GM12878 (cell line): ENCODE results near the gene CKMT2. TPM values are rescaled to one million over a fixed set of nuclear protein-coding genes. Genes with fewer than 3 reads are reported as not detected.
"Not testable (repeated sequence)": the region's sequence is repeated elsewhere in the genome, so short reads cannot be mapped to it uniquely, and the experiment has no call there.

Source experiments
- ATAC-seq: fragments of 200-7000 bp; cut with Tn5 transposase; 3 replicates; pipeline ENCODE4 v1.9.1; 2020; ENCODE audit warnings: mild to moderate bottlenecking, moderate library complexity
- BruUV-seq: library from RNA; stranded (reverse); fragments of 400-500 nt; replicated peaks from 2 replicates; lab custom pipeline; 2021; lab: Mats Ljungman, UMichigan
- CTCF ChIA-PET: fragments of 300-600 bp; sonication (Branson Sonifier 250); formaldehyde crosslinking; extraction: SDS; loops from one replicate; lab custom pipeline; 2021; ENCODE audit warnings: inconsistent platforms; lab: Yijun Ruan, JAX
- POLR2A ChIA-PET: fragments of 350-600 bp; formaldehyde crosslinking; extraction: SDS; loops from one replicate; lab custom pipeline; 2021; ENCODE audit warnings: inconsistent platforms; lab: Charles Lee
- RAD21 ChIA-PET: fragments of 300-600 bp; sonication (Branson Sonifier 250); formaldehyde crosslinking; loops from one replicate; lab custom pipeline; 2023; ENCODE audit warnings: antibody characterized with exemption; ENCODE audit not compliant: unreplicated experiment; lab: Charles Lee
- SMC1A ChIA-PET: fragments of 300-600 bp; sonication (Branson Sonifier 250); formaldehyde crosslinking; loops from one replicate; lab custom pipeline; 2023; ENCODE audit not compliant: unreplicated experiment, uncharacterized antibody; lab: Charles Lee
- DNase-seq: peaks from one replicate; pipeline ENCODE4 v3.0.0-alpha.2; 2011; ENCODE audit warnings: low read depth, low spot score
- FAIRE-seq: peaks from 3 replicates; lab custom pipeline; 2011; peaks lifted over from hg19 to GRCh38; lab: Jason Lieb, UNC
- H2AFZ ChIP-seq: 2 replicates; pipeline ENCODE4 v1.6.0; 2011; ENCODE audit warnings: low read depth, low read length, control low read depth; ENCODE audit not compliant: control insufficient read depth
- H3K27ac ChIP-seq: 2 replicates; pipeline ENCODE4 v1.5.1; 2011; ENCODE audit warnings: control low read depth; ENCODE audit not compliant: control insufficient read depth, insufficient read depth
- H3K27me3 ChIP-seq, 2 experiments: replicated peaks in 1 of 2; 2 replicates each; pipeline versions ENCODE4 v1.6.0 to v1.6.1; 2011; ENCODE audit warnings: low read length in 1 of 2; ENCODE audit not compliant: control insufficient read depth in 2 of 2, insufficient read depth in 2 of 2
- H3K36me3 ChIP-seq, 2 experiments: 2 replicates each; pipeline ENCODE4 v1.5.1; 2011; ENCODE audit warnings: low read length in 1 of 2; ENCODE audit not compliant: control insufficient read depth in 2 of 2, insufficient read depth in 2 of 2
- H3K4me1 ChIP-seq: 2 replicates; pipeline ENCODE4 v1.6.1; 2011; ENCODE audit warnings: mild to moderate bottlenecking, low read length, moderate library complexity, mixed read lengths; ENCODE audit not compliant: control insufficient read depth, insufficient read depth
- H3K4me2 ChIP-seq: 2 replicates; pipeline ENCODE4 v1.6.0; 2011; ENCODE audit warnings: control low read depth; ENCODE audit not compliant: control insufficient read depth, insufficient read depth
- H3K4me3 ChIP-seq: fragments of 200-600 bp; sonication (generic); 2 replicates; pipeline ENCODE4 v1.5.1; 2016
- H3K79me2 ChIP-seq: 2 replicates; pipeline ENCODE4 v1.6.0; 2011; ENCODE audit warnings: low read length; ENCODE audit not compliant: control insufficient read depth, insufficient read depth
- H3K9ac ChIP-seq: 2 replicates; pipeline ENCODE4 v1.8.0; 2011; ENCODE audit warnings: low read length, control low read depth, mixed read lengths; ENCODE audit not compliant: control insufficient read depth, insufficient read depth
- H3K9me3 ChIP-seq: replicated peaks from 3 replicates; pipeline ENCODE4 v1.5.1; 2011; ENCODE audit warnings: mild to moderate bottlenecking, low read length; ENCODE audit not compliant: control insufficient read depth, insufficient read depth
- H4K20me1 ChIP-seq: 2 replicates; pipeline ENCODE4 v1.6.0; 2011; ENCODE audit not compliant: control insufficient read depth, insufficient read depth
- ELK1 ChIP-seq: IDR thresholded peaks from 2 replicates; pipeline ENCODE4 v1.6.1; 2012; ENCODE audit warnings: low read depth, low read length, improper control_type of control experiment
- ETV6 ChIP-seq, 2 experiments: fragments of 450-650 bp in 1 of 2; IDR thresholded peaks in 1 of 2; conservative IDR thresholded peaks in 1 of 2; 2 replicates each; pipeline ENCODE4 v1.6.1; 2014; ENCODE audit warnings: antibody characterized with exemption in 1 of 2, borderline replicate concordance in 1 of 2, low read depth in 1 of 2, mild to moderate bottlenecking in 1 of 2, moderate library complexity in 1 of 2
- FOS ChIP-seq: IDR thresholded peaks from 3 replicates; pipeline ENCODE4 v1.6.1; 2011; ENCODE audit warnings: borderline replicate concordance; ENCODE audit not compliant: insufficient read length; ENCODE audit errors: extremely low read depth
- HDAC6 ChIP-seq: fragments of 200-600 bp; sonication (generic); IDR thresholded peaks from one replicate; pipeline ENCODE4 v1.8.0; 2017; ENCODE audit warnings: antibody characterized with exemption; ENCODE audit not compliant: unreplicated experiment
- IKZF1 ChIP-seq: fragments of 450-650 bp; conservative IDR thresholded peaks from 2 replicates; pipeline ENCODE4 v1.6.1; 2017; ENCODE audit warnings: antibody characterized with exemption, mild to moderate bottlenecking
- NFIC ChIP-seq: IDR thresholded peaks from 2 replicates; pipeline ENCODE4 v1.6.1; 2012; ENCODE audit warnings: low read depth, mild to moderate bottlenecking, inconsistent platforms, low read length, moderate library complexity
- NRF1 ChIP-seq: conservative IDR thresholded peaks from 2 replicates; pipeline ENCODE4 v1.6.1; 2011; ENCODE audit warnings: mild to moderate bottlenecking, low read depth, low read length, improper control_type of control experiment
- RAD51 ChIP-seq: fragments of 450-650 bp; IDR thresholded peaks from 2 replicates; pipeline ENCODE4 v1.6.1; 2016; ENCODE audit warnings: moderate library complexity, mild to moderate bottlenecking, inconsistent platforms
- RBBP5 ChIP-seq: fragments of 200-600 bp; sonication (generic); conservative IDR thresholded peaks from 2 replicates; pipeline ENCODE4 v1.6.1; 2016
- SMC3 ChIP-seq: IDR thresholded peaks from 2 replicates; pipeline ENCODE4 v1.6.1; 2011; ENCODE audit warnings: low read length, improper control_type of control experiment, borderline replicate concordance
- SUPT20H ChIP-seq: IDR thresholded peaks from 2 replicates; pipeline ENCODE4 v1.6.1; 2011; ENCODE audit warnings: low read depth, mild to moderate bottlenecking, low read length, moderate library complexity, borderline replicate concordance; ENCODE audit not compliant: control insufficient read depth
- ZNF592 ChIP-seq: fragments of 450-650 bp; IDR thresholded peaks from 2 replicates; pipeline ENCODE4 v1.6.1; 2017; ENCODE audit warnings: mild to moderate bottlenecking, moderate library complexity
- WGBS: methylation state at CpG from one replicate; pipeline ENCODE4 v1.1.6; 2016; ENCODE audit warnings: low lambda C conversion rate; ENCODE audit not compliant: insufficient replicate concordance, insufficient coverage; ENCODE audit errors: missing lambda C conversion rate; 5-methylcytosine and 5-hydroxymethylcytosine counted together
- in situ Hi-C: fragments of 300-500 bp; cut with MboI; formaldehyde crosslinking; loops from 9 replicates; pipeline ENCODE4 v1.14.3; 2018; ENCODE audit warnings: mixed read lengths
- intact Hi-C: fragments of 100-400 bp; cut with micrococcal nuclease; formaldehyde crosslinking; loops from one replicate; pipeline ENCODE4 v1.14.2; 2022; ENCODE audit not compliant: unreplicated experiment
- polyA plus RNA-seq, 11 experiments: library from polyadenylated mRNA; depleted of rRNA in 4 of 11; unstranded in 6 of 11; stranded (reverse) in 5 of 11; fragments of >200 nt; fragmentation: Nextera tagmentation in 4 of 11; fragmentation: Illumina TruSeq in 1 of 11; extraction: Ambion mirVana in 4 of 11; extraction: Trizol in 1 of 11; gene quantifications; 1 replicate in 1 of 11; 2 replicates in 10 of 11; pipeline versions ENCODE4 v1.2.1 to v1.2.3, GENCODE V29; 2011 to 2016; ENCODE audit warnings: inconsistent platforms in 2 of 11, missing spikeins in 2 of 11, low read depth in 1 of 11
- total RNA-seq, 4 experiments: library from RNA; depleted of rRNA in 3 of 4; stranded (reverse); fragments of >200 nt in 3 of 4; fragmentation: Illumina TruSeq in 1 of 4; extraction: Trizol in 1 of 4; gene quantifications; 2 replicates each; pipeline versions ENCODE4 v1.2.1 to v1.2.3, GENCODE V29; 2013 to 2021

The CKMT2 gene
- total and polyA plus RNA-seq, 10 of the 15 experiments (the other 5 are each of a cell fraction or from before 2014, with no cell fraction given) = 0.70 to 1.2 TPM; not detected in 8

DNA sequence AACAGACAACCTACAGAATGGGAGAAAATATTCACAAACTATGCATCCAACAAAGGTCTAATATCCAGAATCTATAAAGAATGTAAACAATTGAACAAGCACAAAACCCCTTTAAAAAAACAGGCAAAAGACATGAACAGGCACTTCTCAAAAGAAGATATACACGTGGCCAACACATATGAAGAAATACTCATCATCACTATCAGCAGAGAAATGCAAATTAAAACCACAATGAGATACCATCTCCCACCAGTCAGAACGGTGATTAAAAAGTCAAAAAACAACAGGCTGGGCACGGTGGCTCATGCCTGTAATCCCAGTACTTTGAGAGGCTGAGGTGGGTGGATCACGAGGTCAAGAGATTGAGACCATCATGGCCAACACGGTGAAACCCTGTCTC, 60.9 kb downstream of the CKMT2 start:
- SMC1A ChIA-PET, H2AFZ ChIP-seq, H3K27ac ChIP-seq, H3K4me3 ChIP-seq, H3K79me2 ChIP-seq, H3K4me2 ChIP-seq, FAIRE-seq, H3K27me3 ChIP-seq, DNase-seq, BruUV-seq, ATAC-seq, CTCF ChIA-PET, RAD21 ChIA-PET, intact Hi-C loops, H3K36me3 ChIP-seq, H4K20me1 ChIP-seq, in situ Hi-C loops, H3K9ac ChIP-seq, H3K4me1 ChIP-seq, POLR2A ChIA-PET: not testable (repeated sequence)
- 70% methylated on average over 5 of the region's 5 CpGs for WGBS
- H3K9me3 ChIP-seq = peaks cover 10% of the 10 kb centered on the region

- Histone ChIP-seq H3K4me2 (no peak overlapping the region), H3K79me2 (peaks cover 9% of the 10 kb centered on the region), H4K20me1 (no peaks in the 10 kb centered on the region), H3K36me3 (no peaks in the 10 kb centered on the region), H3K9ac (no peak overlapping the region), H3K9me3 (peaks cover 6% of the 10 kb centered on the region; the same call in 2 of the 3 replicates), H3K4me1 (peaks cover 8% of the 10 kb centered on the region), H2AFZ (no peak overlapping the region), H3K27me3 (no peaks in the 10 kb centered on the region), H3K4me3 (no peak overlapping the region), H3K27ac (no peak overlapping the region)
- ChIA-PET CTCF (interaction anchor here (0.7 to 3.6 kb wide), 11 partner anchors 10 to 868 kb away, joined by 3 to 23 read pairs (median 3); no protein-coding TSS in a partner anchor), SMC1A (interaction anchor here (1.0 to 3.4 kb wide), 5 partner anchors 11 to 131 kb away, joined by 4 to 22 read pairs (median 6); no protein-coding TSS in a partner anchor), POLR2A (no interaction called here), RAD21 (interaction anchor here (1.0 to 1.5 kb wide), 3 partner anchors 13 to 868 kb away, joined by 3 to 6 read pairs (median 4); no protein-coding TSS in a partner anchor)
- DNase-seq (no peak), ATAC-seq (no peak), FAIRE-seq (no peak)
- 78% methylated on average over 4 of the region's 4 CpGs for WGBS
- in situ Hi-C loops (no loop called here), intact Hi-C loops (no loop called here)
- no TSS peak for BruUV-seq
- TF ChIP-seq NFIC (no peak), RBBP5 (no peak), SUPT20H (no peak), RAD51 (no peak), FOS (no peak), ETV6 (conservative IDR thresholded peaks at IDR 0.05 in 1 of 2, IDR thresholded peaks at IDR 0.05 in 1 of 2; ENCODE audit: borderline replicate concordance in 1 of 2, low read depth in 1 of 2) (no peak), NRF1 (no peak), ELK1 (no peak), IKZF1 (no peak), ZNF592 (no peak), HDAC6 (no peak), SMC3 (no peak)
Measured at GRCh38 chr5:81297531-81297930, 64.4 kb downstream of the CKMT2 start.
